DMS 273 (cell line): Measurements from ENCODE around the gene AKAP6.
"Not testable (repeated sequence)": the region's sequence is repeated elsewhere in the genome, so short reads cannot be mapped to it uniquely, and the experiment has no call there.

ENCODE experiments used
- DNase-seq: peaks from one replicate; lab custom pipeline; 2025; ENCODE audit not compliant: unreplicated experiment; lab: John Stamatoyannopoulos, UW

AKAP6 gene

GRCh38 chr14:32368107-32368506, 39.0 kb downstream of the AKAP6 start:
- no peak for DNase-seq

- no peak for DNase-seq
Observed at GRCh38 chr14:32370714-32371113, 41.6 kb downstream of the AKAP6 start.

- no peak for DNase-seq
Observed at GRCh38 chr14:32372154-32372553, 43.1 kb downstream of the AKAP6 start.

- not testable (repeated sequence) for DNase-seq
Observed at GRCh38 chr14:32373174-32373573, 44.1 kb downstream of the AKAP6 start.

- DNase-seq = no peak
Observed at GRCh38 chr14:32374155-32374554, 45.1 kb downstream of the AKAP6 start.

GRCh38 chr14:32375663-32376062, 46.6 kb downstream of the AKAP6 start:
- no peak for DNase-seq

- DNase-seq = no peak
Observed at GRCh38 chr14:32377046-32377646, 48.0 kb downstream of the AKAP6 start.

- no peak for DNase-seq
Observed at GRCh38 chr14:32378284-32378683, 49.2 kb downstream of the AKAP6 start.

- DNase-seq = no peak
Observed at GRCh38 chr14:32379447-32379846, 50.3 kb downstream of the AKAP6 start.

GRCh38 chr14:32381869-32382268, 52.8 kb downstream of the AKAP6 start:
- no peak for DNase-seq

- peak; percentile 34 for DNase-seq
Observed at GRCh38 chr14:32382704-32383103, 53.6 kb downstream of the AKAP6 start.

- DNase-seq = no peak
Observed at GRCh38 chr14:32383364-32384009, 54.4 kb downstream of the AKAP6 start.

- no peak for DNase-seq
Observed at GRCh38 chr14:32384464-32384863, 55.4 kb downstream of the AKAP6 start.

GRCh38 chr14:32387295-32387694, 58.2 kb downstream of the AKAP6 start:
- not testable (repeated sequence) for DNase-seq

GRCh38 chr14:32393119-32393518, 64.0 kb downstream of the AKAP6 start:
- no peak for DNase-seq

- no peak for DNase-seq
Observed at GRCh38 chr14:32394038-32394437, 64.9 kb downstream of the AKAP6 start.

GRCh38 chr14:32396885-32397284, 67.8 kb downstream of the AKAP6 start:
- DNase-seq = no peak

- no peak for DNase-seq
Observed at GRCh38 chr14:32397861-32398640, 69.0 kb downstream of the AKAP6 start.

GRCh38 chr14:32399920-32400319, 70.8 kb downstream of the AKAP6 start:
- DNase-seq = no peak

- DNase-seq = no peak
Observed at GRCh38 chr14:32400480-32400879, 71.4 kb downstream of the AKAP6 start.

GRCh38 chr14:32403021-32403420, 73.9 kb downstream of the AKAP6 start:
- DNase-seq = no peak

- DNase-seq = no peak
Observed at GRCh38 chr14:32403688-32404087, 74.6 kb downstream of the AKAP6 start.
